Lower leg skin (tissue), 3 donors: ENCODE data around the gene DNAH12.

Source experiments
- POLR2A ChIP-seq, 2 donors: fragments of 450-650 bp; IDR thresholded peaks; one replicate each; pipeline ENCODE4 v1.6.1; 2016 to 2017; ENCODE audit warnings: antibody characterized with exemption in 2 of 2, mild to moderate bottlenecking in 1 of 2, moderate library complexity in 1 of 2
- TF ChIP-seq, protein P1 (sequence below), 3 donors: fragments of 450-650 bp; IDR thresholded peaks; one replicate each; pipeline ENCODE4 v1.5.1; 2016; ENCODE audit warnings: antibody characterized with exemption in 3 of 3, mild to moderate bottlenecking in 3 of 3, moderate library complexity in 2 of 3

DNA sequence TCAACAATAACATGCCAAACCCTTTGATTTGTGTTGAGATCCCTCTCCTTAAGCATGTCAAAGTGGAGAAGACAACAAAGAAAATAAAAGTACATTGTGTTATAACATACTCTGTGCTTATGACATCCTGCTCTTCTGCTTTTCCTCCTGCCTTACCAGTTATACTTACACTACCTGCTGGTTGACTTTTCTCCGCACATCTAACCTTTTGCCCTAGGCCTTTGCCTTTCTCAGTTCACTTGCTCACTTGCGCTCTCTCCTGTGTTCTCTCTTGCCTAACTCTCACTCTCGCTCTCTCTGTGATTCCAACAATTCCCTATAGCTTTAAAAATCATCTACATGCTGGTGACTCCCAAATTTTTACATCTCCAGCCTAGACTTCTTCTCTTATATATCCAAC, 5.7 kb downstream of the DNAH12 start:
- TF ChIP-seq, protein P1, sequence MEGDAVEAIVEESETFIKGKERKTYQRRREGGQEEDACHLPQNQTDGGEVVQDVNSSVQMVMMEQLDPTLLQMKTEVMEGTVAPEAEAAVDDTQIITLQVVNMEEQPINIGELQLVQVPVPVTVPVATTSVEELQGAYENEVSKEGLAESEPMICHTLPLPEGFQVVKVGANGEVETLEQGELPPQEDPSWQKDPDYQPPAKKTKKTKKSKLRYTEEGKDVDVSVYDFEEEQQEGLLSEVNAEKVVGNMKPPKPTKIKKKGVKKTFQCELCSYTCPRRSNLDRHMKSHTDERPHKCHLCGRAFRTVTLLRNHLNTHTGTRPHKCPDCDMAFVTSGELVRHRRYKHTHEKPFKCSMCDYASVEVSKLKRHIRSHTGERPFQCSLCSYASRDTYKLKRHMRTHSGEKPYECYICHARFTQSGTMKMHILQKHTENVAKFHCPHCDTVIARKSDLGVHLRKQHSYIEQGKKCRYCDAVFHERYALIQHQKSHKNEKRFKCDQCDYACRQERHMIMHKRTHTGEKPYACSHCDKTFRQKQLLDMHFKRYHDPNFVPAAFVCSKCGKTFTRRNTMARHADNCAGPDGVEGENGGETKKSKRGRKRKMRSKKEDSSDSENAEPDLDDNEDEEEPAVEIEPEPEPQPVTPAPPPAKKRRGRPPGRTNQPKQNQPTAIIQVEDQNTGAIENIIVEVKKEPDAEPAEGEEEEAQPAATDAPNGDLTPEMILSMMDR (IDR thresholded peaks at IDR 0.05), result no peak
- TF ChIP-seq POLR2A (IDR thresholded peaks at IDR 0.05), result no peak
